GM23338 (cell line): ENCODE data around the gene TSSC4. TPM values are rescaled to one million over a fixed set of nuclear protein-coding genes. Genes with fewer than 3 reads are reported as not detected.

ENCODE experiments used
- ATAC-seq: fragments of 200-7000 bp; cut with Tn5 transposase; 3 replicates; pipeline ENCODE4 v1.9.1; 2020
- DNase-seq: peaks from one replicate; pipeline ENCODE4 v3.0.0-alpha.2; 2015; ENCODE audit warnings: low spot score
- H2AFZ ChIP-seq: fragments of 200-600 bp; sonication (generic); 2 replicates; pipeline ENCODE4 v1.8.0; 2016; ENCODE audit warnings: antibody characterized with exemption, mild to moderate bottlenecking, moderate library complexity
- H3F3A ChIP-seq: fragments of 200-600 bp; sonication (generic); replicated peaks from 2 replicates; pipeline ENCODE4 v1.8.0; 2017; ENCODE audit warnings: antibody characterized with exemption, mixed run types, low read depth
- H3K27ac ChIP-seq: fragments of 200-600 bp; sonication (generic); 2 replicates; pipeline ENCODE4 v1.6.1; 2016; ENCODE audit warnings: low read depth
- H3K27me3 ChIP-seq: fragments of 200-600 bp; sonication (generic); 2 replicates; pipeline ENCODE4 v1.8.0; 2016; ENCODE audit warnings: mild to moderate bottlenecking, mixed run types, moderate library complexity; ENCODE audit not compliant: insufficient read depth
- H3K36me3 ChIP-seq: fragments of 200-600 bp; sonication (generic); 2 replicates; pipeline ENCODE4 v1.8.0; 2016; ENCODE audit warnings: mild to moderate bottlenecking; ENCODE audit not compliant: insufficient read depth
- H3K4me1 ChIP-seq: fragments of 200-600 bp; sonication (generic); 2 replicates; pipeline ENCODE4 v1.8.0; 2016; ENCODE audit warnings: mild to moderate bottlenecking, moderate library complexity; ENCODE audit not compliant: insufficient read depth
- H3K4me2 ChIP-seq: fragments of 200-600 bp; sonication (generic); 2 replicates; pipeline ENCODE4 v1.7.1; 2017; ENCODE audit warnings: mixed run types
- H3K4me3 ChIP-seq: fragments of 200-600 bp; sonication (generic); 2 replicates; pipeline ENCODE4 v1.6.1; 2016; ENCODE audit warnings: mixed run types
- H3K79me2 ChIP-seq: fragments of 200-600 bp; sonication (generic); replicated peaks from 2 replicates; pipeline ENCODE4 v1.8.0; 2017; ENCODE audit warnings: mild to moderate bottlenecking; ENCODE audit not compliant: insufficient read depth
- H3K9me2 ChIP-seq: fragments of 200-600 bp; sonication (generic); 2 replicates; pipeline ENCODE4 v1.8.0; 2017; ENCODE audit not compliant: insufficient read depth
- H4K20me1 ChIP-seq: fragments of 200-600 bp; sonication (generic); replicated peaks from 2 replicates; pipeline ENCODE4 v1.8.0; 2017; ENCODE audit warnings: mild to moderate bottlenecking; ENCODE audit not compliant: insufficient read depth
- H3K27ac Mint-ChIP-seq: 2 replicates; pipeline ENCODE4 v1.8.0; 2020; ENCODE audit warnings: inconsistent platforms, mild to moderate bottlenecking, moderate library complexity, mixed read lengths
- H3K27me3 Mint-ChIP-seq: 3 replicates; pipeline ENCODE4 v1.8.0; 2022; ENCODE audit warnings: low read depth, mild to moderate bottlenecking, moderate library complexity, mixed read lengths, inconsistent platforms; ENCODE audit not compliant: insufficient read depth, poor library complexity
- H3K36me3 Mint-ChIP-seq: 3 replicates; pipeline ENCODE4 v1.8.0; 2021; ENCODE audit warnings: low read depth, mild to moderate bottlenecking, inconsistent platforms, moderate library complexity, mixed read lengths
- H3K4me1 Mint-ChIP-seq: 3 replicates; pipeline ENCODE4 v1.8.0; 2020; ENCODE audit warnings: mild to moderate bottlenecking, inconsistent platforms, mixed read lengths
- H3K4me3 Mint-ChIP-seq: 3 replicates; pipeline ENCODE4 v1.8.0; 2021; ENCODE audit warnings: moderate library complexity, mild to moderate bottlenecking, inconsistent platforms, mixed read lengths
- H3K9me3 Mint-ChIP-seq: 3 replicates; pipeline ENCODE4 v1.8.0; 2020; ENCODE audit warnings: moderate library complexity, mild to moderate bottlenecking, inconsistent platforms, mixed read lengths
- EZH2 ChIP-seq: fragments of 200-600 bp; sonication (generic); IDR thresholded peaks from one replicate; pipeline ENCODE4 v1.8.0; 2017; ENCODE audit warnings: antibody characterized with exemption, mild to moderate bottlenecking, low read depth; ENCODE audit not compliant: unreplicated experiment
- JUNB ChIP-seq: IDR thresholded peaks from one replicate; pipeline ENCODE4 v1.6.1; 2016; ENCODE audit warnings: antibody characterized with exemption; ENCODE audit not compliant: unreplicated experiment
- NANOG ChIP-seq: IDR thresholded peaks from 2 replicates; pipeline ENCODE4 v1.6.1; 2016; ENCODE audit warnings: antibody characterized with exemption, borderline replicate concordance
- POLR2AphosphoS5 ChIP-seq: IDR thresholded peaks from 2 replicates; pipeline ENCODE4 v1.6.1; 2016; ENCODE audit warnings: antibody characterized with exemption, low read depth
- ZNF114 ChIP-seq: fragments of 250-450 bp; sonication (Bioruptor Pico); IDR thresholded peaks from 2 replicates; pipeline ENCODE4 v1.5.0; 2020; ENCODE audit warnings: mild to moderate bottlenecking, moderate library complexity
- polyA plus RNA-seq: library from polyadenylated mRNA; unstranded; fragments of >200 nt; fragmentation: Nextera tagmentation; extraction: Ambion mirVana; gene quantifications from 2 replicates; pipeline ENCODE4 v1.2.1, GENCODE V29; 2016
- total RNA-seq: library from RNA; depleted of rRNA; stranded (reverse); fragments of >200 nt; shearing (Covaris generic); gene quantifications from 2 replicates; pipeline ENCODE4 v1.2.3, GENCODE V29; 2014
- TF ChIP-seq, protein P1 (sequence below): IDR thresholded peaks from one replicate; pipeline ENCODE4 v1.6.1; 2018; ENCODE audit warnings: antibody characterized with exemption; ENCODE audit not compliant: unreplicated experiment
- TF ChIP-seq, protein P2 (sequence below): IDR thresholded peaks from 2 replicates; pipeline ENCODE4 v1.6.1; 2016; ENCODE audit warnings: antibody characterized with exemption
- TF ChIP-seq, protein P3 (sequence below), 2 experiments: fragments of 200-600 bp in 1 of 2; sonication (generic) in 1 of 2; conservative IDR thresholded peaks; 2 replicates each; pipeline versions ENCODE4 v1.5.1 to v1.6.1; 2016 to 2017; ENCODE audit warnings: antibody characterized with exemption in 2 of 2, low read depth in 2 of 2, mild to moderate bottlenecking in 2 of 2, moderate library complexity in 1 of 2

Gene TSSC4
- total and polyA plus RNA-seq, 2 experiments from 2014 or later: 27.5 to 44.3 TPM

DNA sequence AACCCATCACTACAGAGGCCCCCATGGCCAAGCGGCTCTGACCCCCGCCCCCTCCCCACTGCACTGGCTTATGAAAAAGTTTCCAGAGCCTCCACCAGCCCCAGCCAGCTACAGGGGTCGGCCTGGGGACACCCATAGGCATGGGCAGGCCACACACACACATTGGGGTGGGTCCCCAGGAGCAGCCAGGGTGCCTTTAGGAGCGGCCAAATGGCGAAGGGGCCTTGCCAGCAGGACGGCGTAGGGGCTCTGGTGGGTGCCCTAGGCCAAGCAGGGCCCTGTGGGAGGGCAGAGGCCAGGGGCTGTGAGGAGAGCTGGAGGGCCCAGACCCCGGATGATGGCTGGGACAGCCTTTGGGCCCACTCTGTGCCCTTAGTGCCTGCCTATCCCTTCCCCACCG lies 10.1 kb downstream of the TSSC4 start (continued):
- TF ChIP-seq, protein P1, sequence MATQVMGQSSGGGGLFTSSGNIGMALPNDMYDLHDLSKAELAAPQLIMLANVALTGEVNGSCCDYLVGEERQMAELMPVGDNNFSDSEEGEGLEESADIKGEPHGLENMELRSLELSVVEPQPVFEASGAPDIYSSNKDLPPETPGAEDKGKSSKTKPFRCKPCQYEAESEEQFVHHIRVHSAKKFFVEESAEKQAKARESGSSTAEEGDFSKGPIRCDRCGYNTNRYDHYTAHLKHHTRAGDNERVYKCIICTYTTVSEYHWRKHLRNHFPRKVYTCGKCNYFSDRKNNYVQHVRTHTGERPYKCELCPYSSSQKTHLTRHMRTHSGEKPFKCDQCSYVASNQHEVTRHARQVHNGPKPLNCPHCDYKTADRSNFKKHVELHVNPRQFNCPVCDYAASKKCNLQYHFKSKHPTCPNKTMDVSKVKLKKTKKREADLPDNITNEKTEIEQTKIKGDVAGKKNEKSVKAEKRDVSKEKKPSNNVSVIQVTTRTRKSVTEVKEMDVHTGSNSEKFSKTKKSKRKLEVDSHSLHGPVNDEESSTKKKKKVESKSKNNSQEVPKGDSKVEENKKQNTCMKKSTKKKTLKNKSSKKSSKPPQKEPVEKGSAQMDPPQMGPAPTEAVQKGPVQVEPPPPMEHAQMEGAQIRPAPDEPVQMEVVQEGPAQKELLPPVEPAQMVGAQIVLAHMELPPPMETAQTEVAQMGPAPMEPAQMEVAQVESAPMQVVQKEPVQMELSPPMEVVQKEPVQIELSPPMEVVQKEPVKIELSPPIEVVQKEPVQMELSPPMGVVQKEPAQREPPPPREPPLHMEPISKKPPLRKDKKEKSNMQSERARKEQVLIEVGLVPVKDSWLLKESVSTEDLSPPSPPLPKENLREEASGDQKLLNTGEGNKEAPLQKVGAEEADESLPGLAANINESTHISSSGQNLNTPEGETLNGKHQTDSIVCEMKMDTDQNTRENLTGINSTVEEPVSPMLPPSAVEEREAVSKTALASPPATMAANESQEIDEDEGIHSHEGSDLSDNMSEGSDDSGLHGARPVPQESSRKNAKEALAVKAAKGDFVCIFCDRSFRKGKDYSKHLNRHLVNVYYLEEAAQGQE: no peak
- TF ChIP-seq NANOG (no peak), ZNF114 (no peak), JUNB (no peak)
- TF ChIP-seq, protein P2, sequence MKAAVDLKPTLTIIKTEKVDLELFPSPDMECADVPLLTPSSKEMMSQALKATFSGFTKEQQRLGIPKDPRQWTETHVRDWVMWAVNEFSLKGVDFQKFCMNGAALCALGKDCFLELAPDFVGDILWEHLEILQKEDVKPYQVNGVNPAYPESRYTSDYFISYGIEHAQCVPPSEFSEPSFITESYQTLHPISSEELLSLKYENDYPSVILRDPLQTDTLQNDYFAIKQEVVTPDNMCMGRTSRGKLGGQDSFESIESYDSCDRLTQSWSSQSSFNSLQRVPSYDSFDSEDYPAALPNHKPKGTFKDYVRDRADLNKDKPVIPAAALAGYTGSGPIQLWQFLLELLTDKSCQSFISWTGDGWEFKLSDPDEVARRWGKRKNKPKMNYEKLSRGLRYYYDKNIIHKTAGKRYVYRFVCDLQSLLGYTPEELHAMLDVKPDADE: no peak

- Mint-ChIP-seq H3K4me3 (no peak overlapping the region), H3K4me1 (no peaks in the 10 kb centered on the region), H3K9me3 (no peaks in the 10 kb centered on the region), H3K36me3 (no peaks in the 10 kb centered on the region), H3K27me3 (peaks cover 6% of the 10 kb centered on the region), H3K27ac (no peak overlapping the region)
- Histone ChIP-seq H3K9me2 (no peaks in the 10 kb centered on the region), H3K4me2 (no peak overlapping the region), H4K20me1 (no peaks in the 10 kb centered on the region), H3K4me3 (no peak overlapping the region), H3K79me2 (no peaks in the 10 kb centered on the region), H3K27ac (no peak overlapping the region), H3K4me1 (no peaks in the 10 kb centered on the region), H3K27me3 (no peaks in the 10 kb centered on the region), H3K36me3 (no peaks in the 10 kb centered on the region), H2AFZ (no peak overlapping the region), H3F3A (no peaks in the 10 kb centered on the region)
- ATAC-seq (no peak), DNase-seq (no peak)
- TF ChIP-seq EZH2 (no peak), JUNB (no peak), POLR2AphosphoS5 (no peak), NANOG (no peak)
- TF ChIP-seq, protein P3, sequence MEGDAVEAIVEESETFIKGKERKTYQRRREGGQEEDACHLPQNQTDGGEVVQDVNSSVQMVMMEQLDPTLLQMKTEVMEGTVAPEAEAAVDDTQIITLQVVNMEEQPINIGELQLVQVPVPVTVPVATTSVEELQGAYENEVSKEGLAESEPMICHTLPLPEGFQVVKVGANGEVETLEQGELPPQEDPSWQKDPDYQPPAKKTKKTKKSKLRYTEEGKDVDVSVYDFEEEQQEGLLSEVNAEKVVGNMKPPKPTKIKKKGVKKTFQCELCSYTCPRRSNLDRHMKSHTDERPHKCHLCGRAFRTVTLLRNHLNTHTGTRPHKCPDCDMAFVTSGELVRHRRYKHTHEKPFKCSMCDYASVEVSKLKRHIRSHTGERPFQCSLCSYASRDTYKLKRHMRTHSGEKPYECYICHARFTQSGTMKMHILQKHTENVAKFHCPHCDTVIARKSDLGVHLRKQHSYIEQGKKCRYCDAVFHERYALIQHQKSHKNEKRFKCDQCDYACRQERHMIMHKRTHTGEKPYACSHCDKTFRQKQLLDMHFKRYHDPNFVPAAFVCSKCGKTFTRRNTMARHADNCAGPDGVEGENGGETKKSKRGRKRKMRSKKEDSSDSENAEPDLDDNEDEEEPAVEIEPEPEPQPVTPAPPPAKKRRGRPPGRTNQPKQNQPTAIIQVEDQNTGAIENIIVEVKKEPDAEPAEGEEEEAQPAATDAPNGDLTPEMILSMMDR (conservative IDR thresholded peaks at IDR 0.05; ENCODE audit: low read depth in 2 of 2): no peak
- TF ChIP-seq, protein P1: no peak
Observed at GRCh38 chr11:2411446-2412305, 11.1 kb downstream of the TSSC4 start.
